GM18526 (cell line): ENCODE data around the gene PAAF1.

ENCODE experiments used
- POLR2A ChIP-seq: IDR thresholded peaks from 3 replicates; pipeline ENCODE4 v1.6.1; 2011; ENCODE audit not compliant: insufficient read length; ENCODE audit errors: extremely low read depth

Gene PAAF1

GRCh38 chr11:73972620-73973449, 96.0 kb downstream of the PAAF1 start:
- TF ChIP-seq POLR2A = no peak

- no peak for TF ChIP-seq POLR2A
These were observed 98.0 kb downstream of the PAAF1 start for GRCh38 chr11:73974604-73975478.

DNA sequence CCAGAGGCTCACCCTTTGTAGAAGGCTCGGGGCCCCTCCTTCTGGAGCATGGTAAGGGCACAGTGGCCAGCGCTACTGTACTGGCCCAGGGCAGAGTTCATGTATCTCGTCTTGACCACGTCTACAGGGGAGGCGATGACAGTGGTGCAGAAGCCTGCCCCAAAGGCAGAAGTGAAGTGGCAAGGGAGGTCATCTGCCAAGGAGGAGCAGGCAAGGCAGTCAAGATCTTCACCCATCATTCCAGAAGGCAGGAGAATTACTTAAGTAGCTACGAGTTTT, 98.6 kb downstream of the PAAF1 start:
- no peak for TF ChIP-seq POLR2A

- TF ChIP-seq POLR2A = no peak
These were observed 99.8 kb downstream of the PAAF1 start for GRCh38 chr11:73976451-73977151.

DNA sequence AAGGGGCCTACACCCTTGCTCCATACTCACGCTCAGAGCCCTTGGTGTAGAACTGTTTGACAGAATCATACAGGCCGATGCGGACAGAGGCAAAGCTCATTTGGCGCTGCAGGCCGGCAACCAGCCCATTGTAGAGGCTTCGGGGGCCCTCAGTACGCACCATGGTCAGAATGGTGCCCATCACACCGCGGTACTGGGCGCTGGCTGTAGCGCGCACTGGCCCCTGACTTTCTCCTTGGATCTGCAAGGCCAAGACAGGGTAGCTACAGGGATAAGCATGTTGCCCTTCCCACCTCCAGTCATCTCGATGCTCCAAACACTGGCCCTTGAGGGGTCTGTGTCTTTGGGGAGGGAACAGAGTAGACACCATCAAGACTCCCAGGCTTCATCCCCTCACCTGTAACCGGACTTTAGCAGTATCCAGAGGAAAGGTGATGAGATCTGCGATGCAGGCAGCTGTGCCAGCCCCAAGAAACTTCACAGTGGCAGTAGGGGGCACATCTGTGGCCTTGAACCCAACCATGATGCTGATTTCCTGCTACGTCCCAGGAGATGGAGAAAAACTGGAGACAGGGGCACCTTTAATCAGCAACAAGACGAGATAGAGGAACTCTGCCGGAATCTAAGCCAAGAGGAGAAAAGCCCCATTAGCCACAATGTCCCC, 101.2 kb downstream of the PAAF1 start:
- TF ChIP-seq POLR2A = no peak

DNA sequence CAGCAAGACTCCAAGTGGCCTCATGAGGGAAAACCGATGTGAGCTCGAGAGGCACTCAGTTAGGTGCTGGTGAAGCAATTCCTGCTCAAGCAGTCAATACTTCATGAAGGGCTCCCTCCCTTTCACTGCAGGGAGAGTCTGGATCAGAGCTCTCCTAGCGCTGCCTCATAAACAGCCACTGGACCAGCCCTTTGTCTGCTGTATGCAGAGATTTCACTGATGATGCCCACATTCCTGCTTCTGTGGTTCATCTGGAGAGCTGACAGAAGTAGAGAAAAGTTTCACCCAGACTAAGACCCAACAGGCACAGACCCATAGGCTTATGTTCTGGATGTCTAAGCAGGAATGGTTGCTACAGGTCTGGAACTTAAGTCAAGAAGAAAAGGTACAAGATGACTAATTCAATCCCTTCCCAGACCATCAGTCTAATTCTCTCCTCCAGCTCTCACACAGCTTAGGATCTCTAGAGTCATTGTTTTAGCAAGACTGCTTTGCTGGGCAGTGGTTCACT, 101.8 kb downstream of the PAAF1 start:
- TF ChIP-seq POLR2A = no peak

DNA sequence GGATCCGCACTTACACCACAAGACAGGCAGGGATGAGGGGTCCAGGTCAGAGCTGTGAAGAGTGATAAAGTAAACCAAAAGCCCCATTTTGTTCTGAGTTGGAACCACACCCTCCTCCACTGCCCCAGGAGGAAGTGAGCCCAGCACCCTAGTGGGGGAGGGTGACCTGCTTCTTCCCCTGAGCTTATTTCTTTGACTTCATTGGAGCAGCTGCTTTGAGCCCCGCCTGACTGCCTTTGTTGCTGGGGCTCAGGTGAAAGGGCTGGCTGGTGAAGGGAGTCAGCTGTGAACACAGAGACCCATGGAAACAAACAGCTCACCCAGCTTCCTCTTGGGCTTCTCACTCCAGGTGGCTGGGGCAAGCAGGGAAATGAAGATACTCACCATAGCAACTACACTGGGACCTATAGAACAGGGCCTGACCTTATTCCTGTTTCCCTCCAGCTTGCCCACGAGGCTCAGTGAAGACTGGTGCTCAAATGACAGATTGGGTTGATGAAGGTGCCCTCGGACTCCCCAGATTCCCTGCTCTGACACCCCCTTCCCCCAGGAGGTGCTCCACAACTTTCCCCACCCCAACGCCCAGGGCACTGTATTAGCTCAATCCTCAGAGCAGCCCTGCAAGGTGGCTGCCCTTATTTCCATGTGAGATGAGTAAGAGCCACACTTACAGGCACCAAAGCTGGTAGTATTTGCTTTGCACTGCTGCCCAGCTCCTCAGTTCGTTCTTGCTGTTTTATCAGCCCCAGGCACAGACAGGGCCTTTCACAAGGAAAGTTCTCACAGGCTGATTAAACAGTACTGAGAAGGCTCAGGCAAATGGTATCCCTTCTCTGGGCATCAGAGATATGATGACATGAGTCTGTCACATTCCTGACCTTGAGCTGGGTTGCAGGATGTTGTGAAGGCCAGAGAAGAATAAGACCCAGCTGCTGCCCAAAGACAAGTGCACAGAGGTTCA, 103.5 kb downstream of the PAAF1 start:
- TF ChIP-seq POLR2A = peak; percentile 25
